Esophagus muscularis mucosa (tissue), 3 donors: ENCODE data around the gene NKAIN2.

ENCODE experiments used
- POLR2AphosphoS5 ChIP-seq, 2 donors: sonication (generic); formaldehyde crosslinking; IDR thresholded peaks; one replicate each; pipeline ENCODE4 v1.6.1; 2017; ENCODE audit warnings: antibody characterized with exemption in 2 of 2
- TF ChIP-seq, protein P1 (sequence below), 3 experiments: fragments of 200-600 bp in 2 of 3; fragments of 450-650 bp in 1 of 3; sonication (generic) in 2 of 3; IDR thresholded peaks; one replicate each; pipeline ENCODE4 v1.5.1; 2017 to 2019; ENCODE audit warnings: antibody characterized with exemption in 3 of 3, mild to moderate bottlenecking in 2 of 3, moderate library complexity in 1 of 3

DNA sequence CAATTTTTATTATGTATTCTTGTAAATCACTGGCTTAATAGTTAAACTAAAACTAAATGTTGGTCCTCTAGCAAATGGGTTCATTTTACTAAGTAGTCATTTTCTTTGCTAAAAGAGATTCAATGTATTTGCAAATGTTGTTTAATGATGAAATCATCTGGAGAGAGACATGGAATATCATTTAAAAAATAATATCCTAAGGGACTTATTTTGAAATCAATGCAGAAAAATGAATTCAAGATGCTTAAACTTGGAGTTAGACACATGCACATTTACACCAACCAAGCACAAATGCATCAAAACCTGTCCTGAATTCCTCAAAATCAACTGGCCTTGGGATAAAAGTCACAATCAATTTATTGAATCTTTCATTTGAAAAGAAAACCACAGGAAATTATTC, 993.6 kb downstream of the NKAIN2 start:
- TF ChIP-seq POLR2AphosphoS5 (IDR thresholded peaks at IDR 0.05) = no peak
- TF ChIP-seq, protein P1, sequence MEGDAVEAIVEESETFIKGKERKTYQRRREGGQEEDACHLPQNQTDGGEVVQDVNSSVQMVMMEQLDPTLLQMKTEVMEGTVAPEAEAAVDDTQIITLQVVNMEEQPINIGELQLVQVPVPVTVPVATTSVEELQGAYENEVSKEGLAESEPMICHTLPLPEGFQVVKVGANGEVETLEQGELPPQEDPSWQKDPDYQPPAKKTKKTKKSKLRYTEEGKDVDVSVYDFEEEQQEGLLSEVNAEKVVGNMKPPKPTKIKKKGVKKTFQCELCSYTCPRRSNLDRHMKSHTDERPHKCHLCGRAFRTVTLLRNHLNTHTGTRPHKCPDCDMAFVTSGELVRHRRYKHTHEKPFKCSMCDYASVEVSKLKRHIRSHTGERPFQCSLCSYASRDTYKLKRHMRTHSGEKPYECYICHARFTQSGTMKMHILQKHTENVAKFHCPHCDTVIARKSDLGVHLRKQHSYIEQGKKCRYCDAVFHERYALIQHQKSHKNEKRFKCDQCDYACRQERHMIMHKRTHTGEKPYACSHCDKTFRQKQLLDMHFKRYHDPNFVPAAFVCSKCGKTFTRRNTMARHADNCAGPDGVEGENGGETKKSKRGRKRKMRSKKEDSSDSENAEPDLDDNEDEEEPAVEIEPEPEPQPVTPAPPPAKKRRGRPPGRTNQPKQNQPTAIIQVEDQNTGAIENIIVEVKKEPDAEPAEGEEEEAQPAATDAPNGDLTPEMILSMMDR (IDR thresholded peaks at IDR 0.05) = no peak
